ENCODE measurements around the gene LPCAT2. TPM values are rescaled to one million over a fixed set of nuclear protein-coding genes. Genes with fewer than 3 reads are reported as not detected.

Gene LPCAT2
- polyA plus RNA-seq, 1 donor from 2014 or later: 0.59 TPM

DNA sequence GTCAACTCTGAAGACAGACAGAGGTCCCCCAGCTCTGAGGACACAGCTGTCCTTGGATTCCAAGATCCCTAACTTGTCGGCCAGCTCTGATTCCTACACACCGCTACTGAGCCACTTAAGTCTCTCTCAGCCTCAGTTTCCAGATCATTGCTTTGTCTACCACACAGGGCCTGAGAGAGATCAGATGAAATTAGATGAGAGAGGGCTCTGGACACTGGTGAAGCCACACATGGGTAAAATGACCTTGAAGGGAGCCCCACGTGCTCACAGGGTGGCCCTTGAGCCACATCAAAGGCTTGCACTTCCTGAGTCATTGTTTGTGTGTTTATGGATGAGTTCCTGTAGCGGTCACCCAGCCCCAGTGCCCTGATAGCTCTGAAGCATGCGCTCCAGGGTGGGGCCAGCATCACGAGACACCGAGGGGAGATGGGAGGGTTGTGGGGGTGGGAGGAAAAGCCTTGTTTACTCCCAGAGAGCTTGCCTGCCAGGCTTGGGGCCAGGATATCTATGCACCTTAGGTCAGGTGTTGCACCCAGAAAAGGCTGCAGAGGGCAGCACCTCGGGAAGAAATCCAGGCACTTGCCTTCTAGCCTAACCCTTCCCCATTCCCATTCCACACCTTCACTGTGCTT, 114.2 kb downstream of the LPCAT2 start:
- H3F3A ChIP-seq (ENCODE audit: insufficient read depth, low read length, poor library complexity, severe bottlenecking): no peaks in the 10 kb centered on the region
- no peak for TF ChIP-seq MXI1 (conservative IDR thresholded peaks at IDR 0.05; ENCODE audit: poor library complexity, severe bottlenecking)
- no peak for TF ChIP-seq REST (IDR thresholded peaks at IDR 0.05; ENCODE audit: borderline replicate concordance)
- no peak for TF ChIP-seq SMC3 (conservative IDR thresholded peaks at IDR 0.05; ENCODE audit: poor library complexity)
- no peak for TF ChIP-seq RAD21 (conservative IDR thresholded peaks at IDR 0.05)
- TF ChIP-seq EP300 (conservative IDR thresholded peaks at IDR 0.05; ENCODE audit: poor library complexity, severe bottlenecking): no peak
- TF ChIP-seq, protein P1, sequence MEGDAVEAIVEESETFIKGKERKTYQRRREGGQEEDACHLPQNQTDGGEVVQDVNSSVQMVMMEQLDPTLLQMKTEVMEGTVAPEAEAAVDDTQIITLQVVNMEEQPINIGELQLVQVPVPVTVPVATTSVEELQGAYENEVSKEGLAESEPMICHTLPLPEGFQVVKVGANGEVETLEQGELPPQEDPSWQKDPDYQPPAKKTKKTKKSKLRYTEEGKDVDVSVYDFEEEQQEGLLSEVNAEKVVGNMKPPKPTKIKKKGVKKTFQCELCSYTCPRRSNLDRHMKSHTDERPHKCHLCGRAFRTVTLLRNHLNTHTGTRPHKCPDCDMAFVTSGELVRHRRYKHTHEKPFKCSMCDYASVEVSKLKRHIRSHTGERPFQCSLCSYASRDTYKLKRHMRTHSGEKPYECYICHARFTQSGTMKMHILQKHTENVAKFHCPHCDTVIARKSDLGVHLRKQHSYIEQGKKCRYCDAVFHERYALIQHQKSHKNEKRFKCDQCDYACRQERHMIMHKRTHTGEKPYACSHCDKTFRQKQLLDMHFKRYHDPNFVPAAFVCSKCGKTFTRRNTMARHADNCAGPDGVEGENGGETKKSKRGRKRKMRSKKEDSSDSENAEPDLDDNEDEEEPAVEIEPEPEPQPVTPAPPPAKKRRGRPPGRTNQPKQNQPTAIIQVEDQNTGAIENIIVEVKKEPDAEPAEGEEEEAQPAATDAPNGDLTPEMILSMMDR (IDR thresholded peaks at IDR 0.05; ENCODE audit: poor library complexity, severe bottlenecking): no peak
- TF ChIP-seq POLR2AphosphoS5 (IDR thresholded peaks at IDR 0.05): no peak
- no peak for TF ChIP-seq TAF1 (IDR thresholded peaks at IDR 0.05; ENCODE audit: low read depth)
- no peak for TF ChIP-seq EZH2 (IDR thresholded peaks at IDR 0.05; ENCODE audit: borderline replicate concordance, insufficient read depth, low read length, poor library complexity, severe bottlenecking)
- H3K9me3 ChIP-seq (ENCODE audit: low read length): no peaks in the 10 kb centered on the region
- H3K9me2 ChIP-seq (ENCODE audit: insufficient read depth, low read length): no peaks in the 10 kb centered on the region
- no peaks in the 10 kb centered on the region for H4K20me1 ChIP-seq (ENCODE audit: insufficient read depth)
- H3K36me3 ChIP-seq (ENCODE audit: insufficient read depth, low read length): no peaks in the 10 kb centered on the region
- no peak overlapping the region for H2AFZ ChIP-seq (ENCODE audit: low read depth, low read length)
- H3K4me2 ChIP-seq (ENCODE audit: low read length): no peak overlapping the region
- no peaks in the 10 kb centered on the region for H3K79me2 ChIP-seq (replicated peaks; ENCODE audit: insufficient read depth, low read length)
- no peak overlapping the region for H3K4me3 ChIP-seq (ENCODE audit: low read length)
- no peak overlapping the region for H3K9ac ChIP-seq (ENCODE audit: low read length)
- H3K27me3 ChIP-seq (ENCODE audit: insufficient read depth, low read depth, low read length): no peaks in the 10 kb centered on the region
- H3K27ac ChIP-seq (ENCODE audit: low read length): no peak overlapping the region

- H3K79me2 ChIP-seq (replicated peaks; ENCODE audit: insufficient read depth, low read length): no peaks in the 10 kb centered on the region
- H3K27ac ChIP-seq (ENCODE audit: low read length): no peak overlapping the region
- no peak overlapping the region for H3K4me2 ChIP-seq (ENCODE audit: low read length)
- H3K9me2 ChIP-seq (ENCODE audit: insufficient read depth, low read length): no peaks in the 10 kb centered on the region
- H2AFZ ChIP-seq (ENCODE audit: low read depth, low read length): no peak overlapping the region
- no peaks in the 10 kb centered on the region for H3K36me3 ChIP-seq (ENCODE audit: insufficient read depth, low read length)
- H3K4me3 ChIP-seq (ENCODE audit: low read length): no peak overlapping the region
- no peaks in the 10 kb centered on the region for H3F3A ChIP-seq (ENCODE audit: insufficient read depth, low read length, poor library complexity, severe bottlenecking)
- no peaks in the 10 kb centered on the region for H3K9me3 ChIP-seq (ENCODE audit: low read length)
- no peak for TF ChIP-seq EP300 (conservative IDR thresholded peaks at IDR 0.05; ENCODE audit: poor library complexity, severe bottlenecking)
- TF ChIP-seq MXI1 (conservative IDR thresholded peaks at IDR 0.05; ENCODE audit: poor library complexity, severe bottlenecking): no peak
- TF ChIP-seq, protein P1 (IDR thresholded peaks at IDR 0.05; ENCODE audit: poor library complexity, severe bottlenecking): no peak
- no peak for TF ChIP-seq REST (IDR thresholded peaks at IDR 0.05; ENCODE audit: borderline replicate concordance)
- TF ChIP-seq TAF1 (IDR thresholded peaks at IDR 0.05; ENCODE audit: low read depth): no peak
- TF ChIP-seq POLR2AphosphoS5 (IDR thresholded peaks at IDR 0.05): no peak
- no peak for TF ChIP-seq EZH2 (IDR thresholded peaks at IDR 0.05; ENCODE audit: borderline replicate concordance, insufficient read depth, low read length, poor library complexity, severe bottlenecking)
- TF ChIP-seq RAD21 (conservative IDR thresholded peaks at IDR 0.05): no peak
- TF ChIP-seq SMC3 (conservative IDR thresholded peaks at IDR 0.05; ENCODE audit: poor library complexity): no peak
- no peaks in the 10 kb centered on the region for H3K27me3 ChIP-seq (ENCODE audit: insufficient read depth, low read depth, low read length)
- no peaks in the 10 kb centered on the region for H4K20me1 ChIP-seq (ENCODE audit: insufficient read depth)
- no peak overlapping the region for H3K9ac ChIP-seq (ENCODE audit: low read length)
Observed at GRCh38 chr16:55623640-55624039, 114.8 kb downstream of the LPCAT2 start.

Data from neural cell (in vitro differentiated cells).